EH (cell line): ENCODE data around the gene HPS4.
"Not testable (repeated sequence)": the region's sequence is repeated elsewhere in the genome, so short reads cannot be mapped to it uniquely, and the experiment has no call there.

Source experiments
- DNase-seq: peaks from one replicate; pipeline ENCODE4 v3.0.0-alpha.2; 2015; ENCODE audit warnings: low read depth

The HPS4 gene

GRCh38 chr22:26409719-26410335, 73.8 kb downstream of the HPS4 start:
- no peak for DNase-seq

- not testable (repeated sequence) for DNase-seq
Measured at GRCh38 chr22:26408562-26409220, 74.9 kb downstream of the HPS4 start.

GRCh38 chr22:26406118-26406517, 77.5 kb downstream of the HPS4 start:
- peak; percentile 43 for DNase-seq

- no peak for DNase-seq
Measured at GRCh38 chr22:26404851-26405421, 78.6 kb downstream of the HPS4 start.

- peak; percentile 31 for DNase-seq
Measured at GRCh38 chr22:26401726-26402125, 81.9 kb downstream of the HPS4 start.
